Astrocyte (in vitro differentiated cells and primary cell): ENCODE measurements around the gene OR51F2. TPM values are rescaled to one million over a fixed set of nuclear protein-coding genes. Genes with fewer than 3 reads are reported as not detected.

Source experiments
- DNase-seq: peaks from one replicate; pipeline ENCODE4 v3.0.0-alpha.2; 2010; ENCODE audit warnings: low read depth
- FAIRE-seq: peaks from 2 replicates; lab custom pipeline; 2011; peaks lifted over from hg19 to GRCh38; lab: Jason Lieb, UNC
- H2AFZ ChIP-seq: 2 replicates; pipeline ENCODE4 v1.6.0; 2012; ENCODE audit warnings: low read depth, low read length, inconsistent platforms
- H3K27ac ChIP-seq: 2 replicates; pipeline ENCODE4 v1.5.1; 2011; ENCODE audit warnings: low read depth, low read length, inconsistent platforms
- H3K27me3 ChIP-seq: 2 replicates; pipeline ENCODE4 v1.6.0; 2011; ENCODE audit warnings: low read length, inconsistent platforms; ENCODE audit not compliant: insufficient read depth
- H3K36me3 ChIP-seq: 2 replicates; pipeline ENCODE4 v1.5.1; 2011; ENCODE audit warnings: low read length, inconsistent platforms; ENCODE audit not compliant: insufficient read depth
- H3K4me1 ChIP-seq: 2 replicates; pipeline ENCODE4 v1.5.1; 2011; ENCODE audit warnings: low read length, inconsistent platforms; ENCODE audit not compliant: insufficient read depth
- H3K4me2 ChIP-seq: 2 replicates; pipeline ENCODE4 v1.6.0; 2012; ENCODE audit warnings: low read length, inconsistent platforms
- H3K4me3 ChIP-seq: 2 replicates; pipeline ENCODE4 v1.5.1; 2011; ENCODE audit warnings: low read depth, mild to moderate bottlenecking, low read length, inconsistent platforms; ENCODE audit not compliant: insufficient read depth
- H3K79me2 ChIP-seq: 2 replicates; pipeline ENCODE4 v1.6.0; 2012; ENCODE audit warnings: mild to moderate bottlenecking, low read length, inconsistent platforms; ENCODE audit not compliant: insufficient read depth
- H3K9ac ChIP-seq: 2 replicates; pipeline ENCODE4 v1.6.0; 2012; ENCODE audit warnings: mild to moderate bottlenecking, low read length, inconsistent platforms
- H3K9me3 ChIP-seq: 2 replicates; pipeline ENCODE4 v1.5.1; 2012; ENCODE audit warnings: low read depth, mild to moderate bottlenecking, low read length, inconsistent platforms; ENCODE audit not compliant: insufficient read depth
- H4K20me1 ChIP-seq: 2 replicates; pipeline ENCODE4 v1.6.0; 2012; ENCODE audit warnings: low read length, inconsistent platforms; ENCODE audit not compliant: insufficient read depth
- H3K27ac Mint-ChIP-seq: one replicate; pipeline ENCODE4 v1.8.0; 2021; ENCODE audit warnings: mild to moderate bottlenecking, mixed read lengths; ENCODE audit not compliant: unreplicated experiment
- H3K27me3 Mint-ChIP-seq: one replicate; pipeline ENCODE4 v1.8.0; 2021; ENCODE audit warnings: low read depth, mixed read lengths; ENCODE audit not compliant: unreplicated experiment
- H3K36me3 Mint-ChIP-seq: one replicate; pipeline ENCODE4 v1.8.0; 2021; ENCODE audit warnings: low read depth, mixed read lengths; ENCODE audit not compliant: unreplicated experiment
- H3K4me1 Mint-ChIP-seq: one replicate; pipeline ENCODE4 v1.8.0; 2021; ENCODE audit warnings: low read depth, mixed read lengths; ENCODE audit not compliant: unreplicated experiment
- H3K4me3 Mint-ChIP-seq: one replicate; pipeline ENCODE4 v1.8.0; 2021; ENCODE audit warnings: mild to moderate bottlenecking, moderate library complexity, mixed read lengths; ENCODE audit not compliant: unreplicated experiment
- H3K9me3 Mint-ChIP-seq: one replicate; pipeline ENCODE4 v1.8.0; 2021; ENCODE audit warnings: mild to moderate bottlenecking, mixed read lengths; ENCODE audit not compliant: unreplicated experiment
- EZH2 ChIP-seq: IDR thresholded peaks from 2 replicates; pipeline ENCODE4 v1.6.1; 2012; ENCODE audit warnings: mild to moderate bottlenecking, low read length, inconsistent platforms; ENCODE audit not compliant: insufficient read depth
- total RNA-seq: library from RNA; stranded (reverse); gene quantifications from 2 replicates; pipeline ENCODE4 v1.2.1, GENCODE V29; 2021
- TF ChIP-seq, protein P1 (sequence below): IDR thresholded peaks from 2 replicates; pipeline ENCODE4 v1.5.1; 2011; ENCODE audit warnings: low read depth, mild to moderate bottlenecking, inconsistent platforms, low read length, moderate library complexity; ENCODE audit not compliant: insufficient read depth

OR51F2 gene
- total RNA-seq, 1 donor from 2014 or later: not detected

DNA sequence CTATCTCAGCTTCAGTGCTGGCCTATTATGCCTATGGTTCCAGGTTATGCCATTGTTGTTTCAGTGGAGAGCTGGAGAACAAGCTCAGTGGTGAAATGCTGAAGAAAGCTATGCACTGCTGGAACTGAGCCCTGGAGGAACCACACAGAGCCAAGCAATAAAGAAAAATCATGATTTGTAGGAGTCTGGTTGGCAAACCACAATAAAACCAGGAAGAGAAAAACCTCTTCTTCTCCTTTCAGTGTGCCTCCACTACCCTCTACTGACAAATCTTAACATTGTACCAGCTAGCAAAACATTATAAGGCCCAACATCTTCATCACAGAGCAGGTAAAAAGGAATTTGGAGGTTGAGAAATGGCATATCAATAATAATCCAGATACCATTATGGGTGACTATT lies 5.3 kb downstream of the OR51F2 start:
- no peak overlapping the region for H2AFZ ChIP-seq
- H3K9me3 Mint-ChIP-seq: no peaks in the 10 kb centered on the region
- H3K4me3 Mint-ChIP-seq: no peak overlapping the region
- H3K27me3 Mint-ChIP-seq: no peaks in the 10 kb centered on the region
- no peaks in the 10 kb centered on the region for H4K20me1 ChIP-seq
- no peak overlapping the region for H3K27ac Mint-ChIP-seq
- no peaks in the 10 kb centered on the region for H3K4me1 ChIP-seq
- H3K9me3 ChIP-seq: no peaks in the 10 kb centered on the region
- no peak overlapping the region for H3K9ac ChIP-seq
- H3K4me2 ChIP-seq: no peak overlapping the region
- H3K27ac ChIP-seq: no peak overlapping the region
- H3K27me3 ChIP-seq: no peaks in the 10 kb centered on the region
- FAIRE-seq (no peak), DNase-seq (no peak)
- no peaks in the 10 kb centered on the region for H3K4me1 Mint-ChIP-seq
- no peaks in the 10 kb centered on the region for H3K36me3 ChIP-seq
- no peak overlapping the region for H3K4me3 ChIP-seq
- H3K36me3 Mint-ChIP-seq: no peaks in the 10 kb centered on the region
- TF ChIP-seq, protein P1, sequence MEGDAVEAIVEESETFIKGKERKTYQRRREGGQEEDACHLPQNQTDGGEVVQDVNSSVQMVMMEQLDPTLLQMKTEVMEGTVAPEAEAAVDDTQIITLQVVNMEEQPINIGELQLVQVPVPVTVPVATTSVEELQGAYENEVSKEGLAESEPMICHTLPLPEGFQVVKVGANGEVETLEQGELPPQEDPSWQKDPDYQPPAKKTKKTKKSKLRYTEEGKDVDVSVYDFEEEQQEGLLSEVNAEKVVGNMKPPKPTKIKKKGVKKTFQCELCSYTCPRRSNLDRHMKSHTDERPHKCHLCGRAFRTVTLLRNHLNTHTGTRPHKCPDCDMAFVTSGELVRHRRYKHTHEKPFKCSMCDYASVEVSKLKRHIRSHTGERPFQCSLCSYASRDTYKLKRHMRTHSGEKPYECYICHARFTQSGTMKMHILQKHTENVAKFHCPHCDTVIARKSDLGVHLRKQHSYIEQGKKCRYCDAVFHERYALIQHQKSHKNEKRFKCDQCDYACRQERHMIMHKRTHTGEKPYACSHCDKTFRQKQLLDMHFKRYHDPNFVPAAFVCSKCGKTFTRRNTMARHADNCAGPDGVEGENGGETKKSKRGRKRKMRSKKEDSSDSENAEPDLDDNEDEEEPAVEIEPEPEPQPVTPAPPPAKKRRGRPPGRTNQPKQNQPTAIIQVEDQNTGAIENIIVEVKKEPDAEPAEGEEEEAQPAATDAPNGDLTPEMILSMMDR: no peak
- TF ChIP-seq EZH2: no peak
- H3K79me2 ChIP-seq: no peaks in the 10 kb centered on the region

DNA sequence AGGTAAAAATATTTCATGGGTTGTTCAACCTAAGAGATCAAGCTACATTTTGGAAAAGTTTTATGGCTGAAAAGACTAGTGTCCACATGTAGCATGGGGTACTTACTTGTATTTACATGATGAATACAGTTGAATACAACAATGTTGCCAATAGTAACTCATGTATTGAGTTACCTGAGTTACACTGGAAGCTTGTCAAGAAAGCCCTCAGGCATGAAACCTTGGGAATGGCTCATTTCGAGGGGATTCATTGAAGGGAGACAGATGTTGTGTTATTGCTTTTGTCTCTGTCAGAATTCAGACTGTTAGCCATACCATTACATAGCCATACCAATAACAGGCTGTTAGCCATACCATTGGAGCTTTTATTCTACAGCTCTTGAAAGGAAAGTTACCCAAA lies 9.2 kb downstream of the OR51F2 start:
- Histone ChIP-seq H3K4me3 (no peak overlapping the region), H3K79me2 (no peaks in the 10 kb centered on the region), H3K9me3 (no peaks in the 10 kb centered on the region), H3K4me2 (no peak overlapping the region), H3K27ac (no peak overlapping the region), H3K9ac (no peak overlapping the region), H3K36me3 (no peaks in the 10 kb centered on the region), H3K27me3 (no peaks in the 10 kb centered on the region), H3K4me1 (no peaks in the 10 kb centered on the region), H4K20me1 (no peaks in the 10 kb centered on the region), H2AFZ (no peak overlapping the region)
- H3K27ac Mint-ChIP-seq: no peak overlapping the region
- no peak overlapping the region for H3K4me3 Mint-ChIP-seq
- H3K9me3 Mint-ChIP-seq: no peaks in the 10 kb centered on the region
- no peak for TF ChIP-seq EZH2
- TF ChIP-seq, protein P1: no peak
- FAIRE-seq: no peak
- H3K36me3 Mint-ChIP-seq: no peaks in the 10 kb centered on the region
- DNase-seq: no peak
- no peaks in the 10 kb centered on the region for H3K4me1 Mint-ChIP-seq
- H3K27me3 Mint-ChIP-seq: no peaks in the 10 kb centered on the region

DNA sequence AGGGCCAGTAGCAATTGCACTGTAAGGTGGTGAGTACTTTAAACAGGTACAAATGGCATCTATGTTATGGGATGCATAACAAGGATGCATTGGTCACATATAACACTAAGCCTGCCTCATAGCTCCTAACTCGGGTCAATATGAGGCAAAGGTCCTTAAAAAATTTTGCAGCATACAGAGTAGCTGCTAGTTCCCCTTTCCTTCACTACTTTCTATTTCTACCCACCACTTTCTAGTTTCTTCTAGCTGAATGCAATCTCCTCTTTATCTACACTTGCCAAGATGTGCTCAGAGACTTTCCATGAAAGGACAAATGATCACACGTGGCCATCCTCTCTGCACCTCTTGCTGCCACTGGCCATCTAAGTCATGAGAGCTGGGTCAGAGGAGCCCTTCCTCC lies 9.8 kb downstream of the OR51F2 start:
- FAIRE-seq (no peak), DNase-seq (no peak)
- H3K9me3 Mint-ChIP-seq: no peaks in the 10 kb centered on the region
- no peak overlapping the region for H3K4me3 ChIP-seq
- H3K27me3 Mint-ChIP-seq: no peaks in the 10 kb centered on the region
- H3K27ac ChIP-seq: no peak overlapping the region
- H3K9ac ChIP-seq: no peak overlapping the region
- no peak overlapping the region for H3K27ac Mint-ChIP-seq
- H3K9me3 ChIP-seq: no peaks in the 10 kb centered on the region
- H3K4me1 ChIP-seq: no peaks in the 10 kb centered on the region
- no peaks in the 10 kb centered on the region for H4K20me1 ChIP-seq
- no peaks in the 10 kb centered on the region for H3K36me3 ChIP-seq
- H3K79me2 ChIP-seq: no peaks in the 10 kb centered on the region
- no peak for TF ChIP-seq EZH2
- TF ChIP-seq, protein P1: no peak
- no peaks in the 10 kb centered on the region for H3K4me1 Mint-ChIP-seq
- no peak overlapping the region for H2AFZ ChIP-seq
- H3K27me3 ChIP-seq: no peaks in the 10 kb centered on the region
- no peaks in the 10 kb centered on the region for H3K36me3 Mint-ChIP-seq
- no peak overlapping the region for H3K4me3 Mint-ChIP-seq
- no peak overlapping the region for H3K4me2 ChIP-seq
